Measurements from ENCODE around the gene CNPY3. TPM values are rescaled to one million over a fixed set of nuclear protein-coding genes. Genes with fewer than 3 reads are reported as not detected.

The CNPY3 gene
- polyA plus RNA-seq, 1 of the 3 experiments (the other 2 are of a cell fraction), result 77.5 TPM

- DNase-seq, result no peak
- no peaks in the 10 kb centered on the region for H3K9me2 ChIP-seq
- H3K27me3 ChIP-seq (ENCODE audit: insufficient read depth), result no peaks in the 10 kb centered on the region
- 97% methylated on average over 3 of the region's 3 CpGs for WGBS (ENCODE audit: low lambda C conversion rate)
- H3F3A ChIP-seq (replicated peaks; ENCODE audit: insufficient read depth), result peaks cover 14% of the 10 kb centered on the region
- H4K20me1 ChIP-seq (ENCODE audit: insufficient read depth), result no peaks in the 10 kb centered on the region
- H3K79me2 ChIP-seq (ENCODE audit: insufficient read depth), result peaks cover 39% of the 10 kb centered on the region
- H2AFZ ChIP-seq (ENCODE audit: low read depth), result no peak overlapping the region
- H3K9ac ChIP-seq, result no peak overlapping the region
- H3K4me3 ChIP-seq (ENCODE audit: low read depth in 2 of 2, low read length in 1 of 2), result no peak overlapping the region
- ChIA-PET CTCF (interaction anchor here (1.9 kb wide), 1 partner anchor 11 kb away, joined by 6 read pairs; no protein-coding TSS in a partner anchor), POLR2A (interaction anchor here (1.3 kb wide), 1 partner anchor 14 kb away, joined by 3 read pairs; the partner anchor contains the start of gene GNMT)
- no peak for TF ChIP-seq FOXM1 (IDR thresholded peaks at IDR 0.05; ENCODE audit: low read depth)
- no peak for TF ChIP-seq MEF2A (IDR thresholded peaks at IDR 0.05; ENCODE audit: borderline replicate concordance, low read depth)
- no peak for TF ChIP-seq GABPA (IDR thresholded peaks at IDR 0.05; ENCODE audit: low read depth)
- peaks cover 4 to 9% of the 10 kb centered on the region in 2 experiments; a peak in 3 of 4 replicates for H3K4me1 ChIP-seq (ENCODE audit: control insufficient read depth in 1 of 2, insufficient read depth in 2 of 2, low read depth in 1 of 2, low read length in 1 of 2)
- H3K4me2 ChIP-seq, result no peak overlapping the region
- H3K36me3 ChIP-seq (replicated peaks in 1 of 2; ENCODE audit: control insufficient read depth in 1 of 2, insufficient read depth in 2 of 2, low read length in 1 of 2), result peaks cover 5 to 8% of the 10 kb centered on the region in 2 experiments
- H3K9me3 ChIP-seq, result no peaks in the 10 kb centered on the region
- H3K27ac ChIP-seq (ENCODE audit: low read depth in 2 of 2, low read length in 1 of 2), result no peak overlapping the region
Observed at GRCh38 chr6:42973926-42974325, 44.6 kb downstream of the CNPY3 start.

- H3K4me1 ChIP-seq (ENCODE audit: control insufficient read depth in 1 of 2, insufficient read depth in 2 of 2, low read depth in 1 of 2, low read length in 1 of 2), result peaks cover 9 to 10% of the 10 kb centered on the region in 2 experiments; a peak in 3 of 4 replicates
- H3K27ac ChIP-seq (ENCODE audit: low read depth in 2 of 2, low read length in 1 of 2), result no peak overlapping the region
- H3K9me3 ChIP-seq, result no peaks in the 10 kb centered on the region
- H3K4me2 ChIP-seq, result no peak overlapping the region
- H3K9ac ChIP-seq, result no peak overlapping the region
- no peaks in the 10 kb centered on the region for H3K9me2 ChIP-seq
- no peak overlapping the region for H2AFZ ChIP-seq (ENCODE audit: low read depth)
- ChIA-PET CTCF (interaction anchor here (1.9 kb wide), 1 partner anchor 12 kb away, joined by 6 read pairs; no protein-coding TSS in a partner anchor), POLR2A (interaction anchor here (0.6 to 2.0 kb wide), 4 partner anchors 9 to 399 kb away, joined by 3 to 6 read pairs (median 4); partner anchors contain the start of genes GNMT and PPP2R5D)
- peaks cover 19% of the 10 kb centered on the region for H3F3A ChIP-seq (replicated peaks; ENCODE audit: insufficient read depth)
- DNase-seq, result no peak
- TF ChIP-seq ZBTB33 (IDR thresholded peaks at IDR 0.05; ENCODE audit: borderline replicate concordance, low read depth) (no peak), GABPA (IDR thresholded peaks at IDR 0.05; ENCODE audit: low read depth) (no peak)
- H3K27me3 ChIP-seq (ENCODE audit: insufficient read depth), result no peaks in the 10 kb centered on the region
- peaks cover 0 to 5% of the 10 kb centered on the region in 2 experiments for H3K36me3 ChIP-seq (replicated peaks in 1 of 2; ENCODE audit: control insufficient read depth in 1 of 2, insufficient read depth in 2 of 2, low read length in 1 of 2)
- 96% methylated on average over 5 of the region's 5 CpGs for WGBS (ENCODE audit: low lambda C conversion rate)
- H3K4me3 ChIP-seq (ENCODE audit: low read depth in 2 of 2, low read length in 1 of 2), result no peak overlapping the region
- H4K20me1 ChIP-seq (ENCODE audit: insufficient read depth), result no peaks in the 10 kb centered on the region
- H3K79me2 ChIP-seq (ENCODE audit: insufficient read depth), result peaks cover 39% of the 10 kb centered on the region
Observed at GRCh38 chr6:42974919-42975505, 45.7 kb downstream of the CNPY3 start.

- DNase-seq, result peak; percentile 72
- H3K79me2 ChIP-seq (ENCODE audit: insufficient read depth), result peaks cover 39% of the 10 kb centered on the region
Observed at GRCh38 chr6:42978487-42978838, 49.2 kb downstream of the CNPY3 start.

More at GRCh38 chr6:42978487-42978838, 49.2 kb downstream of the CNPY3 start:
- Histone ChIP-seq H3K4me2 (peak overlapping the region; percentile 98), H3K4me1 (ENCODE audit: control insufficient read depth in 1 of 2, insufficient read depth in 2 of 2, low read depth in 1 of 2, low read length in 1 of 2) (peaks cover 0 to 10% of the 10 kb centered on the region in 2 experiments; a peak in 2 of 4 replicates), H3K9me2 (no peaks in the 10 kb centered on the region), H3K27ac (ENCODE audit: low read depth in 2 of 2, low read length in 1 of 2) (peak overlapping the region; percentile 80 to 86), H3K9ac (peak overlapping the region; percentile 82), H3F3A (replicated peaks; ENCODE audit: insufficient read depth) (peaks cover 12% of the 10 kb centered on the region), H3K27me3 (ENCODE audit: insufficient read depth) (no peaks in the 10 kb centered on the region), H3K36me3 (replicated peaks in 1 of 2; ENCODE audit: control insufficient read depth in 1 of 2, insufficient read depth in 2 of 2, low read length in 1 of 2) (peaks cover 0 to 5% of the 10 kb centered on the region in 2 experiments), H4K20me1 (ENCODE audit: insufficient read depth) (no peaks in the 10 kb centered on the region), H2AFZ (ENCODE audit: low read depth) (peak overlapping the region; percentile 86; the same call in 1 of the 2 replicates), H3K9me3 (no peaks in the 10 kb centered on the region), H3K4me3 (ENCODE audit: low read depth in 2 of 2, low read length in 1 of 2) (peak overlapping the region; percentile 66 to 81)
- 4% methylated on average over 5 of the region's 28 CpGs for WGBS (ENCODE audit: low lambda C conversion rate)
- no peak for TF ChIP-seq POLR2AphosphoS5 (IDR thresholded peaks at IDR 0.05; ENCODE audit: low read depth, low read length)
- POLR2A ChIA-PET, result interaction anchor here (0.8 to 2.6 kb wide), 12 partner anchors 8 to 232 kb away, joined by 3 to 16 read pairs (median 5); partner anchors contain the start of genes CNPY3, KLHDC3, MEA1 and MRPL2
- CTCF ChIA-PET, result interaction anchor here (0.6 to 1.8 kb wide), 8 partner anchors 11 to 268 kb away, joined by 3 to 6 read pairs (median 4); partner anchors contain the start of gene CNPY3
